Mesodermal cell (in vitro differentiated cells): ENCODE measurements around the gene CEP350.
"Not testable (repeated sequence)": the region's sequence is repeated elsewhere in the genome, so short reads cannot be mapped to it uniquely, and the experiment has no call there.

Experiments
- H3K27ac ChIP-seq: 2 replicates; pipeline ENCODE4 v1.7.0; 2013; ENCODE audit warnings: mild to moderate bottlenecking, low read depth, low read length, moderate library complexity; ENCODE audit not compliant: severe bottlenecking
- H3K36me3 ChIP-seq: 2 replicates; pipeline ENCODE4 v1.7.1; 2013; ENCODE audit warnings: mild to moderate bottlenecking, low read length, moderate library complexity; ENCODE audit not compliant: control insufficient read depth, insufficient read depth
- H3K4me1 ChIP-seq: one replicate; pipeline ENCODE4 v1.7.1; 2013; ENCODE audit warnings: mild to moderate bottlenecking, low read length; ENCODE audit not compliant: insufficient read depth, control insufficient read depth, poor library complexity, severe bottlenecking
- H3K4me3 ChIP-seq: 2 replicates; pipeline ENCODE4 v1.7.0; 2013; ENCODE audit warnings: low read length, control low read depth, mild to moderate bottlenecking; ENCODE audit not compliant: insufficient read depth, poor library complexity, severe bottlenecking; ENCODE audit errors: extremely low read depth
- H3K9me3 ChIP-seq: 2 replicates; pipeline ENCODE4 v1.7.1; 2013; ENCODE audit warnings: mild to moderate bottlenecking, low read length, moderate library complexity; ENCODE audit not compliant: control insufficient read depth
- WGBS, 2 experiments: methylation state at CpG; one replicate each; pipeline ENCODE4 v1.1.5; 2013; ENCODE audit warnings: missing lambda C conversion rate in 2 of 2; ENCODE audit not compliant: insufficient coverage in 2 of 2; 5-methylcytosine and 5-hydroxymethylcytosine counted together

Gene CEP350

DNA sequence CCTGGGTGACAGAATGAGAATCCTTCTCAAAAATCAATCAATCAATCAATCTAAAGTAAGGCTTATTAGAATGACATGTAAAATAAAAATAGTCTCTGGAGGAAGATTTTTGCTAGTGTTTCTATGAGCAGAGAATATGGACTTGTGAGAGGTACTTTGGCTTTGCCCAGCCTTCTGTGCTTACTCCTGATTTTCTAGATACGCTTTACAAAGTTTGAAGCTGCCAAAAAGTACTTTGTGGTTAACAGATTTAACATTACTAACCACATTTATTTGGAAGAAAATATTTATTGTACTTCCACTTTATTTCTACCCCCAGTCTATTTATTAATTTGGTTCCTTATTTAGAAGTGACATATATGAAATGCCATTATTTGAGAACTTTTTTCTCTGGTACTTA, 41.0 kb downstream of the CEP350 start:
- no CpG with 5 or more reads among the region's 1 CpG for WGBS, 2 experiments

GRCh38 chr1:179996099-179996498, 41.5 kb downstream of the CEP350 start:
- Histone ChIP-seq H3K27ac (no peak overlapping the region), H3K4me1 (no peaks in the 10 kb centered on the region), H3K4me3 (no peak overlapping the region), H3K9me3 (no peaks in the 10 kb centered on the region), H3K36me3 (peaks cover 25% of the 10 kb centered on the region)
- WGBS, 2 experiments = no CpG with 5 or more reads among the region's 1 CpG

More for the DNA sequence above, 41.0 kb downstream of the CEP350 start:
- H3K9me3 ChIP-seq = no peaks in the 10 kb centered on the region
- peaks cover 29% of the 10 kb centered on the region for H3K36me3 ChIP-seq
- H3K4me1 ChIP-seq = no peaks in the 10 kb centered on the region
- no peak overlapping the region for H3K27ac ChIP-seq
- H3K4me3 ChIP-seq = no peak overlapping the region

DNA sequence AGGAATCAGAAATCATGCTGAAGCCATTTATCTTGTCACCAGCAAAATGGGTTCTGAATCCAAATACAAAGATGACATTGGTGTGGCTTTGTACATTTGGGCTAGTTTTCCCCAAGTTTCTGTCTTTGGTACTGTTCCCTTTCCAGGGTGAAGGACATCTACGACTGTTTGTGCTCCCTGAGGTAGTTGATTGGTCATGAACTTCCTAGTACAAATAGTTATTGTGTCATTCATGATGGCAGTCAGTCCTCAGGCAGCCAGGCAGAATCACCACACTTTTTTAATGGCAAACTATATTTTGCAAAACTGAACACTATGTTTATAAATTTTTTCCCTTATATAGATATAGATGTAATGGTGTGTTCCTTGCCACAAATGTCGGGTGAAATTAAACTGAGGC, 46.0 kb downstream of the CEP350 start:
- Histone ChIP-seq H3K36me3 (peaks cover 24% of the 10 kb centered on the region), H3K4me1 (no peaks in the 10 kb centered on the region), H3K9me3 (no peaks in the 10 kb centered on the region), H3K27ac (no peak overlapping the region), H3K4me3 (no peak overlapping the region)
- no CpG with 5 or more reads among the region's 2 CpGs for WGBS, 2 experiments

DNA sequence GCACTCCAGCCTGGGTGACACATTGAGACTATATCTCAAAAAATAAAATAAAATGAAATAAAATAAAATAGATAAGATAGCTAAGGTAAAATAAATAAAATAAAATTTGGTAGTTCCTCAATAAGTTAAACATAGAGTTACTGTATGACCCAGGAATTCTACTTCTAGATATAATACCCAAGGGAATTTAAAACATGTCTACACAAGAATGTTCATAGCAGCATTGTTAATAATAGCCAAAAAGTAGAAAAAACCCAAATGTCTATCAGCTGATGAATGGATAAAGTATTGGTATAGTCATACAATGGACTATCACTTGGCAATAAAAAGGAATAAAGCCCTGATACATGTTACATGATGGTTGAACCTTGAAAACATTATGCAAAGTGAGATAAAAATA, 47.8 kb downstream of the CEP350 start:
- no peaks in the 10 kb centered on the region for H3K9me3 ChIP-seq
- H3K4me3 ChIP-seq = no peak overlapping the region

GRCh38 chr1:180003026-180003695, 48.6 kb downstream of the CEP350 start:
- H3K4me3 ChIP-seq = no peak overlapping the region
- 67% methylated on average over 1 of the region's 3 CpGs; no CpG with 5 or more reads in 1 of the 2 experiments for WGBS, 2 experiments
- H3K36me3 ChIP-seq = peaks cover 25% of the 10 kb centered on the region
- H3K27ac ChIP-seq = no peak overlapping the region
- H3K9me3 ChIP-seq = no peaks in the 10 kb centered on the region
- no peaks in the 10 kb centered on the region for H3K4me1 ChIP-seq

More for the DNA sequence above, 47.8 kb downstream of the CEP350 start:
- no peak overlapping the region for H3K27ac ChIP-seq
- peaks cover 26% of the 10 kb centered on the region for H3K36me3 ChIP-seq
- H3K4me1 ChIP-seq = no peaks in the 10 kb centered on the region

DNA sequence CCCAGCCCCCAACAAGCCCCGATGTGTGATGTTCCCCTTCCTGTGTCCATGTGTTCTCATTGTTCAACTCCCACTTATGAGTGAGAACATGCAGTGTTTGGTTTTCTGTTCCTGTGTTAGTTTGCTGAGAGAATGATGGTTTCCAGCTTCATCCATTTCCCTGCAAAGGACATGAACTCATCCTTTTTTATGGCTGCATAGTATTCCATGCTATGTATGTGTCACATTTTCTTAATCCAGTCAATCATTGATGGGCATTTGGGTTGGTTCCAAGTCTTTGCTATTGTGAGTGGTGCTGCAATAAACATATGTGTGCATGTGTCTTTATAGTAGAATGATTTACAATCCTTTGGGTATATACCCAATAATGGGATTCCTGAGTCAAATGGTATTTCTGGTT, 52.2 kb downstream of the CEP350 start:
- H3K36me3 ChIP-seq = peaks cover 28% of the 10 kb centered on the region
- no CpG with 5 or more reads among the region's 1 CpG for WGBS, 2 experiments
- H3K27ac ChIP-seq, H3K9me3 ChIP-seq, H3K4me1 ChIP-seq, H3K4me3 ChIP-seq: not testable (repeated sequence)

DNA sequence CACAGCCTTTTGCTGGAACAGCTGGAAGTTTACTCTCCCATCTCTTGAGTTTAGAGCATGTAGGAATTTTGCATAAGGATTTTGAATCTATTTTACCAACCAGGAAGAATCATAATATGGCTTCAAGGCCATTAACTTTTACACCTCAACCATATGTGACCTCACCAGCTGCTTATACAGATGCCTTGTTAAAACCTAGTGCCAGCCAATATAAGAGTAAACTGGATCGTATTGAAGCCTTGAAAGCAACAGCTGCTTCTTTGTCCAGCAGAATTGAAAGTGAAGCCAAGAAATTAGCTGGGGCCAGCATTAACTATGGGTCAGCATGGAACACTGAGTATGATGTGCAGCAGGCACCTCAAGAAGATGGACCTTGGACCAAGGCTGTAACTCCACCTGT, 65.4 kb downstream of the CEP350 start:
- no peak overlapping the region for H3K4me3 ChIP-seq

DNA sequence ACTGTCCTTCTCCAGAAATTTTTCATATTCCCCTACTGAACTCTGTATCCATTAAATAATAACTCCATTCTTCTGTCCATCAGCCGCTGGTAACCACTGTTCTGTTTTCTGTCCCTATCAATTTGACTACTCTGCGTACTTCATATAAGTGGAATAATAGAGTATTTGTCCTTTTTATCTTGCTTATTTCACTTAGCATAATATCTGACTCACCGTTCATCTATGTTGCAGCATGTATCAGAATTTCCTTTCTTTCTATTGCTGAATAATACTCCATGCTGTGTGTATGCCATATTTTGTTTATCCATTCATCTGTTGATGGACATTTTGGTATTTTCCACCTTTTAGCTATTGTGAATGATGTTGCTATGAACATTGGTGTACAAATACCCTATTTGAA, 71.9 kb downstream of the CEP350 start:
- Histone ChIP-seq H3K4me3 (no peak overlapping the region), H3K36me3 (peaks cover 35% of the 10 kb centered on the region)
- no CpG with 5 or more reads among the region's 3 CpGs for WGBS, 2 experiments

More for the DNA sequence above, 65.4 kb downstream of the CEP350 start:
- Histone ChIP-seq H3K4me1 (no peaks in the 10 kb centered on the region), H3K27ac (no peak overlapping the region), H3K36me3 (peaks cover 66% of the 10 kb centered on the region), H3K9me3 (no peaks in the 10 kb centered on the region)
- WGBS, 2 experiments = 100% methylated on average over 1 of the region's 1 CpG

DNA sequence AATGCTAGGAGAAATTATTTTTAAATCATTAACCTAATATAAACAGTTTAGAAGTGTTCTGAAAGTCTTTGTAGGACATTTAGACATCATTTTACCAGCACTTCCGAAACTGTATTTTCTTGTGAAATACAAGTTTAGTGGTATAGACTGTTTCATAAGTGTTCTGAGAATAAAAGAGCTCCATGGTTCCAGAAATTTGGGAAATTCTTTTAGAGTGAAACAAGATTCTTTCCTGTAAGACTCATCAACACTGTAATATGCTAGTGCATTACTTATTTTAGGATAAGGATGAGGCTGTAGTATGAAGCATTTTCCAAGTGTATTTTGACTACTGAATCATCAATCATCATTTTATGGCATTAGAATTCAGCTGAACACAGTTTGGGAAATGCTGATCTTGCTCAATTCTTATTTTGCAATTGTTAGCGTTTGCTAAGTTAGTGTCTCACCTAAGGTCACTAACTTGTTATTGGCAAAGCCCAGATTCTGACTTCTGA, 73.4 kb downstream of the CEP350 start:
- peaks cover 32% of the 10 kb centered on the region for H3K36me3 ChIP-seq
- no peaks in the 10 kb centered on the region for H3K4me1 ChIP-seq
- no peaks in the 10 kb centered on the region for H3K9me3 ChIP-seq
- 100% methylated on average over 1 of the region's 2 CpGs for WGBS, 2 experiments
- H3K4me3 ChIP-seq = no peak overlapping the region
- H3K27ac ChIP-seq = no peak overlapping the region

More for the DNA sequence above, 71.9 kb downstream of the CEP350 start:
- Histone ChIP-seq H3K27ac (no peak overlapping the region), H3K9me3 (no peaks in the 10 kb centered on the region), H3K4me1 (no peaks in the 10 kb centered on the region)

GRCh38 chr1:180028864-180029263, 74.3 kb downstream of the CEP350 start:
- peaks cover 32% of the 10 kb centered on the region for H3K36me3 ChIP-seq
- H3K4me3 ChIP-seq = no peak overlapping the region
- H3K9me3 ChIP-seq = no peaks in the 10 kb centered on the region
- no CpG with 5 or more reads among the region's 1 CpG for WGBS, 2 experiments
- H3K4me1 ChIP-seq = no peaks in the 10 kb centered on the region
- no peak overlapping the region for H3K27ac ChIP-seq

GRCh38 chr1:180029524-180030135, 75.0 kb downstream of the CEP350 start:
- H3K4me1 ChIP-seq = no peaks in the 10 kb centered on the region
- H3K4me3 ChIP-seq = no peak overlapping the region
- H3K27ac ChIP-seq = no peak overlapping the region
- peaks cover 36% of the 10 kb centered on the region for H3K36me3 ChIP-seq
- 57 to 72% methylated on average over 3 to 4 of the region's 7 CpGs for WGBS, 2 experiments
- no peaks in the 10 kb centered on the region for H3K9me3 ChIP-seq
